ENCODE measurements around the gene RASSF4.

The RASSF4 gene

GRCh38 chr10:44990302-44990655 is 30.7 kb downstream of the RASSF4 start:
- no peak for TF ChIP-seq CTCF (IDR thresholded peaks at IDR 0.05)

GRCh38 chr10:44990965-44991364 is 31.4 kb downstream of the RASSF4 start:
- TF ChIP-seq CTCF (IDR thresholded peaks at IDR 0.05) = no peak

GRCh38 chr10:44991571-44991970 is 32.0 kb downstream of the RASSF4 start:
- no peak for TF ChIP-seq CTCF (IDR thresholded peaks at IDR 0.05)

GRCh38 chr10:44992070-44992731 is 32.6 kb downstream of the RASSF4 start:
- no peak for TF ChIP-seq CTCF (IDR thresholded peaks at IDR 0.05)

GRCh38 chr10:44992732-44993225 is 33.2 kb downstream of the RASSF4 start:
- no peak for TF ChIP-seq CTCF (IDR thresholded peaks at IDR 0.05)

- TF ChIP-seq CTCF (IDR thresholded peaks at IDR 0.05) = no peak
Observed at GRCh38 chr10:44993226-44993921, 33.8 kb downstream of the RASSF4 start.

GRCh38 chr10:44993922-44994751 is 34.5 kb downstream of the RASSF4 start:
- TF ChIP-seq CTCF (IDR thresholded peaks at IDR 0.05) = no peak
